Stomach smooth muscle (tissue), 2 donors: ENCODE results near the gene FUBP3.
A peak's percentile ranks its signal among the peaks of the same experiment; 100 is the strongest.
"Not testable (repeated sequence)": the region's sequence is repeated elsewhere in the genome, so short reads cannot be mapped to it uniquely, and the experiment has no call there.

ENCODE experiments used
- H3K27ac ChIP-seq: one replicate; pipeline ENCODE4 v1.7.0; 2013; ENCODE audit warnings: mild to moderate bottlenecking, low read length, inconsistent platforms
- H3K27me3 ChIP-seq, 2 donors: one replicate each; pipeline ENCODE4 v1.7.0; 2013; ENCODE audit warnings: low read length in 2 of 2; ENCODE audit not compliant: insufficient read depth in 2 of 2, control insufficient read depth in 1 of 2
- H3K36me3 ChIP-seq, 2 donors: one replicate each; pipeline ENCODE4 v1.7.0; 2013; ENCODE audit warnings: low read length in 2 of 2; ENCODE audit not compliant: control insufficient read depth in 2 of 2, insufficient read depth in 2 of 2
- H3K4me1 ChIP-seq: one replicate; pipeline ENCODE4 v1.7.0; 2013; ENCODE audit warnings: low read length; ENCODE audit not compliant: control insufficient read depth, insufficient read depth
- H3K4me3 ChIP-seq, 2 donors: one replicate each; pipeline ENCODE4 v1.7.0; 2013; ENCODE audit warnings: low read length in 2 of 2
- H3K9ac ChIP-seq, 2 donors: one replicate each; pipeline ENCODE4 v1.7.0; 2013; ENCODE audit warnings: low read length in 2 of 2, mild to moderate bottlenecking in 1 of 2
- H3K9me3 ChIP-seq, 2 donors: one replicate each; pipeline ENCODE4 v1.7.0; 2013; ENCODE audit warnings: low read length in 2 of 2; ENCODE audit not compliant: control insufficient read depth in 2 of 2
- donor health status: healthy.
- donor health status: Pancreatic carcinoma.

The FUBP3 gene

DNA sequence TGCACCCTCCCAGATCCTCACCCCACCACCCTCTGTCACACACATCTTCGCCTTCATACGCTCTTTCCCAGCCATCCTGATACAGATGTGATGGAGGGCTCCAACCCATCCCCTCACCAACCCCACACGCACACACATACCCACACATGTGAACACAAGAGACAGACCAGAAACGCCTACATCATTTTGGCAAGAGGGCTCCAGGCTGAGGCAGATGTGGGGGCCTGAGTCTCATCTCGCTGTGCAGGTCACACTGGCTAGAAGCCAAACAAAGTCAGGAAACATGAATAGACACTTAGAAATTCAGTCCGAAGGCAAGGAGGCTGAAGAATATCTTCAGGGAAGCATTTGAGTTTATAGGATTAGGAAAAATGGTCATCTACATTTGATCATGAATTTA, 91.3 kb downstream of the FUBP3 start:
- Histone ChIP-seq H3K9me3 (no peaks in the 10 kb centered on the region), H3K4me3 (no peak overlapping the region), H3K9ac (no peak overlapping the region), H3K27ac (no peak overlapping the region), H3K36me3 (no peaks in the 10 kb centered on the region), H3K27me3 (peaks cover 18 to 29% of the 10 kb centered on the region in 2 donors), H3K4me1 (peaks cover 8% of the 10 kb centered on the region)

DNA sequence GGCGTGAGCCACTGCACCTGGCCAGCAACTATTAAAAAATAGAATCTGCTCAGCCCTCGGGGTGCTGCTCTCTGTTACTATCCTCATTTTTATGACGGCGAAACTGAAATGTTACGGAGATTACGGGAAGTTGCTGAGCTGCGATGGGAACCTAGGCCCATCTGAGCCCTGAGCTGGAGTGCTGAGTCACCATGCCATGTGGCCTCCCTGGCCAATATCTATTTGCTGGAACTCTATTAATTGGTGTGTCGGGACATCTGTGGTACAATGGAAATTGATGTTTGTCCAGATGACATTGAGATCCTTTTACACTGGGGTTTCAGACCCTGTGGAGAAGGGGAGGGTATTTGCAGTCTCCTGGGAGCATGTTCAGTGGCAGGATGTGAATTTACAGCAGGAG, 93.1 kb downstream of the FUBP3 start:
- Histone ChIP-seq H3K27ac (no peak overlapping the region), H3K4me1 (no peaks in the 10 kb centered on the region), H3K4me3 (no peak overlapping the region), H3K36me3 (no peaks in the 10 kb centered on the region), H3K9ac (no peak overlapping the region), H3K9me3 (no peaks in the 10 kb centered on the region), H3K27me3 (peaks cover 2 to 11% of the 10 kb centered on the region in 2 donors)

GRCh38 chr9:130672933-130673615, 93.7 kb downstream of the FUBP3 start:
- H3K36me3 ChIP-seq, result no peaks in the 10 kb centered on the region
- H3K9me3 ChIP-seq, result no peaks in the 10 kb centered on the region
- peaks cover 2 to 6% of the 10 kb centered on the region in 2 donors for H3K27me3 ChIP-seq
- H3K9ac ChIP-seq, result no peak overlapping the region
- H3K4me1 ChIP-seq, result no peaks in the 10 kb centered on the region
- H3K4me3 ChIP-seq, result no peak overlapping the region
- no peak overlapping the region for H3K27ac ChIP-seq

GRCh38 chr9:130675396-130675795, 96.0 kb downstream of the FUBP3 start:
- H3K27me3 ChIP-seq, result no peaks in the 10 kb centered on the region
- H3K9ac ChIP-seq, result no peak overlapping the region
- H3K4me3 ChIP-seq, result no peak overlapping the region
- no peaks in the 10 kb centered on the region for H3K36me3 ChIP-seq
- H3K27ac ChIP-seq, result no peak overlapping the region
- H3K9me3 ChIP-seq, result no peaks in the 10 kb centered on the region
- no peaks in the 10 kb centered on the region for H3K4me1 ChIP-seq

DNA sequence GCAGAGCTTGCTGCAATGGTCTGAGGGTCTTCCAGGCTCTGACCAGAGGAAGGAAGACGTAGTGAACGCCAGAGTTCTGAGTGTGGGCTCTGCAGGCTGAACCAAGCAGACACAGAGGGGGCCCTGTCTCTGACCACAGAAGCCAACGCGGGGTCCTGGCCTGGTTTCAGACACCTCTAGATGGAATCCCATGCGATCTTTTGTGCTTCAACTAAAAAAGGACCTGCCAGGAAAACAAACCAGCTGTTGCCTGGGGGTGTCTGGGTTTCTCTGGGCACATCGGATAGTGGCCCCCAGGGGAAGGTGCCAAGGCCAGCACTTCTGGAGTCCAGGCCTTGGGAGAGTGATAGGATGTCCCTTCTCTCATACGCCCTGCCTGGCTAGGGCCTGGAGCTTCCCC, 97.9 kb downstream of the FUBP3 start:
- no peak overlapping the region for H3K9ac ChIP-seq
- H3K4me1 ChIP-seq, result peaks cover 10% of the 10 kb centered on the region
- no peak overlapping the region for H3K27ac ChIP-seq
- peaks cover 0 to 3% of the 10 kb centered on the region in 2 donors for H3K27me3 ChIP-seq
- no peak overlapping the region for H3K4me3 ChIP-seq
- no peaks in the 10 kb centered on the region for H3K9me3 ChIP-seq
- H3K36me3 ChIP-seq, result no peaks in the 10 kb centered on the region

DNA sequence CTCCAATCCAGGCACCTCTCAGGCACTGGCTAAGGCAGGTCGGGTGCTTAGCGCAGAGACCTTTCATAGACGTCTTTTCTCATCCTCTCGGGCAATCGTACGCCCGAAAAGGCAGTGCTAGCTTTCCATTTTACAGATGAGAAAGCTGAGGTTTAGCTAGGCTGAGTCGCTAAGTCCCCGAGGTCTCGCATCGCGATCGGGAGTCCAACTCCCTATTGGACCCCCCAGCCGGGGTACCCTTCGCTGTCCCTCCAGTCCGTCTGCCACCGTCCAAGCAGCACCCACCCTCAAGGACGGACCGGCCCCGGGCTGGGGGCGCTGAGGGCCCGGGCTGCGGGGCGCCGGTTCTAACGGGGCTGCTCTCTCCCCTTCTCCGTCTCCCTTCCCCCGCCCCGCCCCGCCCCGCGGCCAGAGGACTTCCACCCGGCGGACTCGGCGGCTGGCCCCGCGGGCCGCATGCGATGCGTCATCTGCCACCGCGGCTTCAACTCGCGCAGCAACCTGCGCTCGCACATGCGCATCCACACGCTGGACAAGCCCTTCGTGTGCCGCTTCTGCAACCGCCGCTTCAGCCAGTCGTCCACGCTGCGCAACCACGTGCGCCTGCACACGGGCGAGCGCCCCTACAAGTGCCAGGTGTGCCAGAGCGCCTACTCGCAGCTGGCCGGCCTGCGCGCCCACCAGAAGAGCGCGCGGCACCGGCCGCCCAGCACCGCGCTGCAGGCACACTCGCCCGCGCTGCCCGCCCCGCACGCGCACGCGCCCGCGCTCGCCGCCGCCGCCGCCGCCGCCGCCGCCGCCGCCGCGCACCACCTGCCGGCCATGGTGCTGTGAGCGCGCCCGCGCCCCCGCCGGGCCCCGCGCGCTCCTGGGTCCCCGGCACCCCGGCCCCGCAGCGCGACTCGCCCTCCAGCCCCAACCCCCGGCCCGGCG, 101.7 kb downstream of the FUBP3 start:
- peaks cover 0 to 3% of the 10 kb centered on the region in 2 donors for H3K27me3 ChIP-seq
- no peaks in the 10 kb centered on the region for H3K36me3 ChIP-seq
- peaks cover 13% of the 10 kb centered on the region for H3K4me1 ChIP-seq
- H3K27ac ChIP-seq, result no peak overlapping the region
- peak overlapping the region; percentile 36 to 74 for H3K4me3 ChIP-seq
- H3K9ac ChIP-seq, result peak overlapping the region in 1 of 2 donors; percentile 26
- H3K9me3 ChIP-seq, result peaks cover 0 to 8% of the 10 kb centered on the region in 2 donors

GRCh38 chr9:130681769-130682420, 102.5 kb downstream of the FUBP3 start:
- Histone ChIP-seq H3K27me3 (peaks cover 0 to 3% of the 10 kb centered on the region in 2 donors), H3K36me3 (no peaks in the 10 kb centered on the region), H3K9ac (peak overlapping the region in 1 of 2 donors; percentile 45), H3K4me1 (peaks cover 13% of the 10 kb centered on the region), H3K4me3 (peak overlapping the region; percentile 63 to 74), H3K9me3 (peaks cover 0 to 8% of the 10 kb centered on the region in 2 donors), H3K27ac (no peak overlapping the region)

DNA sequence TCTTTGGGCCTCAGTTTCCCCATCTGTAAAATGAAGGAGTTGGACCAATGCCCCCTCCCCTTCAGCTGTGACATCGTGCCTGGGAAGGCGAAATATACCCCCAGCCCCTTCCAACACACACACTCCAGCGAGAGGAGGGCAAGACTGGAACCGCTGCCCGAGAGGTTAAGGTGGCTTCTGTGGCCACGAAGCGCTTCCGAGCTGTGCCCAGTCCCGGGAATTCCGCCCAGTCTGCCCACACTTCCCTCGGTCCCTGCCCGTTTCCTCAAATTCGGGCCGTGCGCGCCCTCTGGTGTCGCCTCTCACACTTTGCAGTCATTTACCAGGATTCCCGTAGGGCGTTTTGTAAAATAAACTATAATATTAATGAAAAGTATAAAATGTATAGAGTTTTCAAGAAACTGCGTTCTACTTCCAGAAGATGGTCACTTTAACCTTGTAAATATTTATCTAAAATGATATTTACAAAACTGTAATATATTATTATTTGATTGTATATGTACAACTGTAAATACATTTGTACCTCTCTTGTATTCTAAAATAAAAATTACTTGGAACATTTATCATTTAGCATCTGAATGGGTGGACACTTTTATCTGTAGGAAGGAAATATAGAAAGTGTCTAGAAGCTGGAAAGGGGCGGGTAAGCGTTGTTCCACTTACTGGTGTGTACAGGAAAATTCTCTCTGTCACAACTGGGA, 103.2 kb downstream of the FUBP3 start:
- Histone ChIP-seq H3K27me3 (peaks cover 0 to 3% of the 10 kb centered on the region in 2 donors), H3K9me3 (peaks cover 0 to 8% of the 10 kb centered on the region in 2 donors), H3K27ac (no peak overlapping the region), H3K4me3 (peak overlapping the region; percentile 63 to 74), H3K36me3 (no peaks in the 10 kb centered on the region), H3K9ac (peak overlapping the region in 1 of 2 donors; percentile 45), H3K4me1 (peaks cover 13% of the 10 kb centered on the region)

- H3K27me3 ChIP-seq, result peaks cover 0 to 3% of the 10 kb centered on the region in 2 donors
- H3K9ac ChIP-seq, result no peak overlapping the region
- H3K36me3 ChIP-seq, result no peaks in the 10 kb centered on the region
- no peak overlapping the region for H3K27ac ChIP-seq
- H3K4me1 ChIP-seq, result peaks cover 15% of the 10 kb centered on the region
- H3K4me3 ChIP-seq, result no peak overlapping the region
- H3K9me3 ChIP-seq, result peaks cover 0 to 8% of the 10 kb centered on the region in 2 donors
These were observed 105.7 kb downstream of the FUBP3 start for GRCh38 chr9:130685104-130685503.

DNA sequence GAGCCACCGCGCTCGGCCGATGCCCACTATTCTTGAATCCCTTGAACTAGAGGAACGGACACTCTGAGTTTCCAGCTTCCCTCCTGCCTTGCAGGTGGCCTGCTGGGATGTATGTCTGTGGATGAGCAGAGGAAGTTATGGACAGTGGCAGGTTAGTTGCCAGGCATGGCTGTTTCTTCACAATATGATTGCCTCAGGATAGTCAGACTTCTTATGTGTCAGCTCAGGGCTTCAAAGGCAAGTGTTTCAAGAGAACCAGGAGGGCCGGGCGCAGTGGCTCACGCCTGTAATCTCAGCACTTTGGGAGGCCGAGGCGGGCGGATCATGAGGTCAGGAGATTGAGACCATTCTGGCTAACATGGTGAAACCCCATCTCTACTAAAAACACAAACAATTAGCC, 106.6 kb downstream of the FUBP3 start:
- H3K9me3 ChIP-seq, H3K9ac ChIP-seq, H3K36me3 ChIP-seq, H3K27me3 ChIP-seq, H3K4me3 ChIP-seq, H3K27ac ChIP-seq: not testable (repeated sequence)
- peaks cover 15% of the 10 kb centered on the region for H3K4me1 ChIP-seq
